ENCODE measurements around the gene CCDC148. TPM values are rescaled to one million over a fixed set of nuclear protein-coding genes. Genes with fewer than 3 reads are reported as not detected.

The CCDC148 gene
- total and polyA plus RNA-seq, 2 experiments from 2014 or later, result 1.2 to 1.8 TPM

GRCh38 chr2:158232476-158232875 lies 224.1 kb downstream of the CCDC148 start (continued):
- TF ChIP-seq ZNF462 (CRISPR knock-in tag; IDR thresholded peaks at IDR 0.05) (no peak), ZNF331 (CRISPR knock-in tag; IDR thresholded peaks at IDR 0.05; ENCODE audit: low read depth) (no peak), REST (IDR thresholded peaks at IDR 0.05; ENCODE audit: unreplicated experiment) (no peak), ETS1 (IDR thresholded peaks at IDR 0.05) (no peak), STAT1 (IDR thresholded peaks at IDR 0.05; ENCODE audit: unreplicated experiment) (no peak)

All from GM23338 (cell line).